NCI-H526 treated with DMSO at 0.1 percent for 48 hours (cell line): ENCODE data around the gene RELN.
"Not testable (repeated sequence)": the region's sequence is repeated elsewhere in the genome, so short reads cannot be mapped to it uniquely, and the experiment has no call there.

Source experiments
- DNase-seq: peaks from one replicate; lab custom pipeline; 2025; lab: John Stamatoyannopoulos, UW

Gene RELN

DNA sequence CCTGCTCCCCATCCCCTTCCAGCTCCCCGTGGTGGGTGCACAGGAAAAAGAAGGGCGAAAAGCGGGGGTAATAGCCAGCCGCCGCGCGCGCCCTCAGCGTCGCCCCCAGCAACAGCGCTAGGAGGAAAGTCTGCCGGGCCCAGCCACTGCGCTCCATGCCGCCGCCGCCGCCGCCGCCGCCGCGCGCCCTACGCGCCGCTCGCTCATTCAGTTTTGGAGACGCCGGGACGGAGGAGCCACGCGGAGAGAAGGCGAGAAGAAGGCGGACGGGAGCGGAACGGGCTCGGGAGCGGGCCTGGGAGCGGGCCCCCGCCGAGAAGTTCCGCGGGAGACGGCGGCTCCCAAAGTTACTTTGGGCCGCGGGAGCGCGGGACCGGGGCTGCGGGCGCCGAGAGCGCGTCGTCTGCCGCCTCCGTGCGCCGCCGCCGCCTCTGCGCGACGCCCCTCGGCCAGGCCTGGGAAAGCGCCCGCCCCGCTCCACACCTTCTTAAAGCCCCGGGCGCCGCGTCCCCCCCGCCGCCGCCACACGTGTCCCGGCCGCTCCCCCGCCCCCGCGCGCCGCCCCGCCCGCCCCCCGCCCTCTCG, at the start of gene RELN:
Gene RELN (minus strand): TSS at position 459 of the 585 bp plus-strand sequence. CDS start 302 bp downstream, at position 157.
- DNase-seq: peak; percentile 54

- no peak for DNase-seq
Observed at GRCh38 chr7:104038136-104038535, 48.7 kb upstream of the RELN start.

DNA sequence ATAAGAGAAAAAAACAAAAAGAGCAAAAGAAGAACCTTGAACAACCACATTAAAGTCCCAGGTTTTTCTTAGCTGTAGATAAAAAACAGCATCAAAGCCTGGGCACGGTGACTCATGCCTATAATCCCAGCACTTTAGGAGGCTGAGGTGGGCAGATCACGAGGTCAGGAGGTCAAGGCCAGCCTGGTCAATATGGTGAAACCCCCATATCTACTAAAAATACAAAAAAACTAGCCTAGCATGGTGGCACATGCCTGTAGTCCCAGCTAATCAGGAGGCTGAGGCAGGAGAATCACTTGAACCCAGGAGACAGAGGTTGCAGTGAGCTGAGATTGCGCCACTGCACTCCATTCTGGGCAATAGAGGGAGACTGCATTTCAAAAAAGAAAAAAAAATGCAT, 47.4 kb upstream of the RELN start:
- not testable (repeated sequence) for DNase-seq

DNA sequence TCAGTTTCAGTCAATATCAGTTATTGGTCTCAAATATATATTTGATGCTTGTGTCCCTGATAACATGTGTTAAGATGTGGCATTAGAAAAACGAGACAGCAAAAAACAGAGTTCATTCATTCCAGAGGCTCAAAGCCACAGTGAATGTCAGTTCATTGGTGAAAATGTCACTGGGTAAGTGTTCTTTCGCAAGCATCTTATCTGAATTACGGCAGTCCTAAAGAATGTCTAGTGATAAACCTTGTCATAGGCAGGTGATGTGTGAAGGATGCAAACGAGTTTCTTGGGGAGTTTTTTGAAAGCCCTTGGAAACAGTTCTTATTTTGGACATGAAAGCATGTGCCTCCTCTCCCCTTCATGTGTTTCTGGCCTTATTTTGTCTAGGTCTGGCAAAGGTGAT, 45.9 kb upstream of the RELN start:
- DNase-seq: no peak

DNA sequence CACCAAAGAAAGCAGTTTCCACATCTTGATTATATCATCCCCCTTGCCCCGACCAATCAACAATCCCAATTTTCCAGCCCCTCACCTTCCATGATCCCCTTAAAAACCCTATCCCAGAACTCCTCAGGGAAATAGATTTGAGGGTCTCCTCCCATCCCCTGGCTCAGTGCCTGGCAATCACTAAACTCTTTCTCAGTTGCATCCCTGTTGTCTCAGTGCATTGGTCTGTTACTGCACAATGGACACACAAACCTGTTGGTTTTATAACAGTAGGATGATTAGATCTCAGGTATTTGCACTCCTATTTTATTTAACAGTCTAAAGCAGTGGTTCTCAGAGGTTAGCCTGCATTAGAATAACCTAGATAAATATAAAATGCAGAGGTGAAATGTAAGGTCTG, 45.2 kb upstream of the RELN start:
- DNase-seq: no peak

DNA sequence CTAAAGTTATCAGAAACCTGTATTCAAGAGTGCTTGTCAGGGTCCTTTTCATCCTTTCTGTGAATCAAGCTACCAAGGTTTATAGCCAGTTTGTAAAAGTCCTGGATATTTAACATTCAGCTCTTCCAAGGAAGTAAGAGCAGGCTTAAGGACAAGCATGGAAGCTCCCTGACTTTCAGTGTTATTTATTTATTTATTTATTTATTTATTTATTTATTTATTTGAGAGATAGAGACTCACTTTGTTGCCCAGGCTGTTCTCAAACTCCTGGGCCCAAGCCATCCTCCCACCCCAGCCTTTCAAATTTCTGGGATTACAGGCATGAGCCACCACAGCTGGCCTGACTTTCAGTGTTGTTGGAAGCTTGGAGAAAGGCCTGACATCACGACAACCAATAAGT, 44.4 kb upstream of the RELN start:
- DNase-seq: no peak

DNA sequence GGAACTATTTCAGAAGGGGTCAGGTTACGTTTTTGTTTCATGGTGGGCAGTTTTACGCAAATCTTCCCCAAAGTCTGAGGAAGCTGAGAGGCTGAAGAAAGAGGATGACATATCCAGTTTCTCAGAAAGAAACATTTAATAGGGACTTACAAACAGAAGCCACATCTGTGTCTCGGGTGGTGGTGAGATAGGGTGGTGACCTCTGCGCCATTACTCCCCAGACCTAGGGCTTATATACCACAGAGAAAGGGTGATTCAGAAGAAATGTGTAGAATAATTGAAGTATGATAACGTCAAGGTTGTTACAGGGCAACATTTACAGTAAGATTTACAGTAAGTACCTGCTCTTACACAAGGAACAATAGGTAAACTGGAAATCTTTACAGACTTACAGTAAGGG, 43.0 kb upstream of the RELN start:
- DNase-seq: no peak

- DNase-seq: no peak
Observed at GRCh38 chr7:104029765-104030164, 40.3 kb upstream of the RELN start.

DNA sequence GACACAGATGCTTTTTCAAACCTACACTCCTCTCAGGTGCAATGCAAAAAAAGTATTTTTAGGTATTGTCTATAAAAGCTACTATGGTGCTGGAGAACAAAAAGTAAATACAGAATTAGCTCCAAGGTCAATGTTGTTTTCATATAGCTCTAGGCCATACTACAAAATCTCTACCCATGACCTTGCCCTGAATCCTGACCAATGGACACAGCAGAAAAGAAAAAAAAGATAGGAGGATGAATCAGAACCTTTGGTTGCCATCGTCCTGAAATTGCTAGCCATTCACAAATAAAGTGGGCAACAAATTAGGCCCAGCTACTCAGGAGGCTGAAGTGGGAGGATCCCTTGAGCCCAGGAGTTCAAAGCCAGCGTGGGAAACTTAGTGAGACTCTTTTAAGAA, 35.2 kb upstream of the RELN start:
- DNase-seq: no peak

DNA sequence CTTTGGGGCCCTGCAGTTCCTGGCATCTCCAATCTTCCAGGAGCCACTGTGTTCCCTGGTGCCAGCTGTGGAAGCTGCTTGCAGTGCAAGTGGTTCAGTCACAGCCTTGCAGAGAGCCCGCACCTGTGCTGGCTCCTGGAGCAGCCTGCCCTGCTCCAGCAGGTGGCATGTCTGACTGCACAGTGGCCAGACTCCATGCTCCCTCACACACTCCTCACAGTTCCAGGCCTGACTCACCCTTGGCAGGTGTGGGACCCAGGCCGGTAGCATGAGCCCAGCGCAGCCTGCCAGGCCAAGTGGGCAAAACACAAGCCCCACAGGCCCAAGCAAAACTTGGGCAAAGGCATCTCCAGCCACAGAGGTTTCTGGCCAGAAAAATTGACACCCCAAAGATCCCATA, 33.6 kb upstream of the RELN start:
- DNase-seq: no peak

DNA sequence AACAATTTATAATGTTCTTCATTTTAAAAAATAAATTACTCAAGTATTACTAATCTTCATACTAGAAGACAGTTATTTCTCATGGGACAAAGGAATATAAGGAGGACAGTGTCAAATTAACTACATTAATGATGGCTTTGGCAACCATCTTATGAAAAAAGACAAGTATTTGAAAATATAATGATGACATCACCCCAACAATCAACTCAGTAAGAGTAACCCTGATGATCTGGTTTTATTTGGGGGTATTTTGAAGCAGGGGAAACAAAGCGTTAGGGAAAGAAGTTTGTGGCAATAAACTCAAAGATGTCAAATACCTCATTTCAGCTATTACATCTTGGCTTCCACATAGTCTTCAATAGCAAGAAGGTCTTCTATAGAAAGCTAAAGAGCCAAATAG, 29.0 kb upstream of the RELN start:
- DNase-seq: no peak

DNA sequence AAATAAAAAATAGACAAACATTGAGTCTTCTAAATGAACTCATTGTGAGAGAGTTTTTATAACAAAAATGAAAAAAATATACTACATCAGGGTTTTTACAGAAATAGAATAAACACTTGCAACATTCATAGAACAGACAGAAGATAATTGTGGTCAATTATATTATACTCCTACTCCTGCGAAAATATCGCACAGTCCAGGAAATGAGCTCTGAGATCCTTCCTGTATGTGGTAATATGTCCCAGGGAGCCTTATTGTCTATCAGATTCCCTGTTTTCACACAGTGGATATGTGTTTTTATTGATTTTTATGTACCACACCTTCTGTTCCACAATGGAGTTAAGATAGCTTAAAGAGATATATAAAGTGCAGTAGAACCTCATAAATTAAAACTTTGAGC, 27.5 kb upstream of the RELN start:
- DNase-seq: no peak

- DNase-seq: no peak
Observed at GRCh38 chr7:104012835-104013234, 23.4 kb upstream of the RELN start.

GRCh38 chr7:104011829-104012228, 22.4 kb upstream of the RELN start:
- no peak for DNase-seq

DNA sequence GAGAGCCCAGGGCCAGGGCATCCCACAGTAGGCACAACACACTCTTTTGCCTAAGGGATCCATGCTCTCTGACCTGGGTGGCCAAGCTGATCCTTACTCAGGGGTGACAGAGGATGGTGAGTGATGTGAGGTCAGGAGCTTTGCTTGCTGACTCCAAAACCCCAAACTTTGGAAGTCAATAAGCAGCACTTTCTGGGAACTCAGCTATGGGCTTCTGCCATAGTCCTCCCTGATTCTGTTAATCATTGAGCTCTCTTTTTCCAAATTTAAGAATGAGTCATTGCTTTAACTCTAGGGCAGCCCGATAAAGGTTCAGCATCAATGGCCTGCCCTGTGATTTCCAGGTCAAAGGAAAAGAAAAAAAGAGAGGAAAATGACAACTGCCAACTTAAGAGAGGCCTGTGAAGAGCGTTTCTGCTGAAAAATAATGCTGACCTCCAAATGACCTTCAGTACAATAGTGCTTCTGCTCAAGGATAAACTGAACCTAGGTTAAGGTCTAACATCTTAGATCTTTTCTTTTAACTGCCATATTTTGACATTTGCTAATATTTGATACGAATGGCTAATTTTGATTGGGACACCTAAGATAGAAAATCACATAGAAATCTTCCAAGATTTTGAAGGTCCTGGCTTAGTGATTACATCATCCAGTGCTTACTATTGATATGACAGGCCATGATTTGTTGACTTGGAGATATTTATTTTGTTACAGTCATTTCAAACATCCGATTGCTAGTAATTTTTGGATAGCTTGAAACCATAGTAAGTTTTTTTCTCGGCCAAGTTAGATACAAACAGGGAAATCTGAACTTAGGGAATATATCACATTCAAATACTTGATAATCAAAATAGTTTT, 20.8 kb upstream of the RELN start:
- DNase-seq: no peak

DNA sequence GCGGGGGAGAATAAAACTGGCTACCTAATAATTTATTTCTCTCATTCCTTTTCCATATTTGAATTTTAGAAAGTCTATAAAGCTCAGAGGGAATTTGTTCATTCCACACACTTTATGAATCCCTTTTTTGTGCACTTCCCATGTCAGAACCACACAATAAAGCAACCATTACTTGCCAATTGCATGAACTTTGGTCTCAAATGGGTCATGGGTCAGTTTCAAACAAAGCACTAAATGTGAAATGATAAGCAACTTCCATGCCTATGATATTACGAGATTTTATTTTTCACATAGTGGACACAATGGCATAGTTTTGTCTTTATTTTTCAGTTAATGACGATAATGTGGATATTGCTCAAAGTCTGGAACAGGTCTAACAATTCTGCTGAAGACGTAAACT, 18.6 kb upstream of the RELN start:
- no peak for DNase-seq

DNA sequence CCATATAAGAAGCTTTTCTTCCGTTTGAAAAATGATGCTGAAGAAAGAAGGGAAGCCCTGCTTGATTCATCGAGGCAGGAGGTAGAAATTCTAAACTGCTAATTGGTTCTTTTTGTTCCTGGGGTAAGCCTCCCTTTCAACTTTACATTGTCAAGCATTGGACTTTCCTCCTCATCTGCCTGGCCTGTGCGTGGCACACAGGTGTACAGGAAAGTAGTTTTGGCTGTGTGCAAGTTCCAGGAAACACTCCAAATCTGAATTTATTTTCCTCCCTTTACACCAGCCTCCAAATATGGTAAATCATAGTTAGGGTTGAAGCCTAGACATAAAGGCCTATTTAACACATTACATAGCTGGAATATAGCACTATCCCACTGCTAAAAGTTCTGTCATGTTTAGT, 18.2 kb upstream of the RELN start:
- no peak for DNase-seq

GRCh38 chr7:104005197-104005596, 15.7 kb upstream of the RELN start:
- DNase-seq: no peak

GRCh38 chr7:103996639-103997038, 7.2 kb upstream of the RELN start:
- no peak for DNase-seq

DNA sequence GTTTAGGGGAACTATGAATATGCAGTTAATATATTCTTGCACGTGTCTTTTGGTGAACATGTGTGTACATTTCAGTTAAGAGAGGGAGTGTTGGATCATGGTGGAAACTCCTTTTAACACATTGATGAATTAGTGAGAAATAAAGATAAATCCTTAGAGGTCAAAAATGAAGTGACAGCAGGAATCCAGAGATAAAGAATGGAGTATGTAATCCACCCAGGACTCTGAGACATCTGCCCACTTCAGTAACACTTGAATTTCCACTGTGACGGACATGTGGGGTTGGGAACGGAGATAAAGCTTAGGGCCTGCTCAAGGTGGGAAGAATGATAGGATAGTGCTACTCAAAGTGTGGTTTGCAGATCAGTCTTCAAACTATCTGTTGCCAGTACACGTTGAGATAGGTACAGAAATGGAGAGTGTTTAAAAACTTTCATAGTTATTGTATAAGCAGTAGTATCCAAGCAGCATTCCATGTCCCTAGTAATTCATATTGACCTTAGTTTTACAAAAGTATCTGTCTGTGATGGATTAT, 6.6 kb upstream of the RELN start:
- no peak for DNase-seq

- no peak for DNase-seq
Observed at GRCh38 chr7:103995554-103995953, 6.1 kb upstream of the RELN start.

DNA sequence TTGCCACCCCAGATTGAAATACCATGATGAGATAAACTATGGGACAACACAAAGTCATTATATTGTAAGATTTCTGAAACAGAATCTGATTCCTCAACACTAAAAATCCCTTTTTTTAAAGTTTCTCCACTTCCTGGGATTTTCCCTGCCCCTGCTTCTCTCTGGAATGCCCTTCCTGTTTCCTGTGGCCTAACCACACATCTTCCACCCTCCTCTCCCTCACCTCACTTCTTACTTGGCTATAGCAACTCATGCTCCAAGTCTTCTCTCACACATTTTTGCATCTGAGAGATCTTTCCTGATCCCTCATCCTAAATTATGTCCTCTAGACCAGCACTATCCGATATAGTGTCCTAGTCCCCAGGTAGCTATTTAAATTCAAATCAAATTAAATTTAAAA, 4.1 kb upstream of the RELN start:
- DNase-seq: no peak

- no peak for DNase-seq
Observed at GRCh38 chr7:103991406-103991805, 1.9 kb upstream of the RELN start.

- DNase-seq: no peak
Observed at GRCh38 chr7:103990991-103991390, 1.5 kb upstream of the RELN start.
